Ishikawa (cell line): ENCODE data around the gene FOXC1.

Experiments used
- CEBPB ChIP-seq: IDR thresholded peaks from 2 replicates; pipeline ENCODE4 v1.6.1; 2012
- CREB1 ChIP-seq: IDR thresholded peaks from 2 replicates; pipeline ENCODE4 v1.6.1; 2012; ENCODE audit warnings: low read depth
- EGR1 ChIP-seq: IDR thresholded peaks from 2 replicates; pipeline ENCODE4 v1.6.1; 2012
- EP300 ChIP-seq: IDR thresholded peaks from 2 replicates; pipeline ENCODE4 v1.6.1; 2012; ENCODE audit warnings: borderline replicate concordance
- FOXM1 ChIP-seq: IDR thresholded peaks from 2 replicates; pipeline ENCODE4 v1.6.1; 2012; ENCODE audit warnings: low read depth, borderline replicate concordance
- NFIC ChIP-seq: IDR thresholded peaks from 2 replicates; pipeline ENCODE4 v1.6.1; 2012
- RAD21 ChIP-seq: IDR thresholded peaks from 2 replicates; pipeline ENCODE4 v1.6.1; 2012; ENCODE audit warnings: low read depth
- TAF1 ChIP-seq: IDR thresholded peaks from 2 replicates; pipeline ENCODE4 v1.6.1; 2012; ENCODE audit warnings: low read depth, mild to moderate bottlenecking
- TCF12 ChIP-seq: IDR thresholded peaks from 2 replicates; pipeline ENCODE4 v1.6.1; 2012; ENCODE audit warnings: low read depth
- TEAD4 ChIP-seq: IDR thresholded peaks from 2 replicates; pipeline ENCODE4 v1.6.1; 2012
- YY1 ChIP-seq: IDR thresholded peaks from 2 replicates; pipeline ENCODE4 v1.6.1; 2012; ENCODE audit warnings: low read depth
- ZBTB7A ChIP-seq: IDR thresholded peaks from 2 replicates; pipeline ENCODE4 v1.6.1; 2012; ENCODE audit warnings: low read depth
- TF ChIP-seq, protein P1 (sequence below): IDR thresholded peaks from 2 replicates; pipeline ENCODE4 v1.6.1; 2012
- TF ChIP-seq, protein P2 (sequence below): IDR thresholded peaks from 2 replicates; pipeline ENCODE4 v1.6.1; 2012
- TF ChIP-seq, protein P3 (sequence below): IDR thresholded peaks from 2 replicates; pipeline ENCODE4 v1.6.1; 2012; ENCODE audit warnings: low read depth, mild to moderate bottlenecking

Gene FOXC1

DNA sequence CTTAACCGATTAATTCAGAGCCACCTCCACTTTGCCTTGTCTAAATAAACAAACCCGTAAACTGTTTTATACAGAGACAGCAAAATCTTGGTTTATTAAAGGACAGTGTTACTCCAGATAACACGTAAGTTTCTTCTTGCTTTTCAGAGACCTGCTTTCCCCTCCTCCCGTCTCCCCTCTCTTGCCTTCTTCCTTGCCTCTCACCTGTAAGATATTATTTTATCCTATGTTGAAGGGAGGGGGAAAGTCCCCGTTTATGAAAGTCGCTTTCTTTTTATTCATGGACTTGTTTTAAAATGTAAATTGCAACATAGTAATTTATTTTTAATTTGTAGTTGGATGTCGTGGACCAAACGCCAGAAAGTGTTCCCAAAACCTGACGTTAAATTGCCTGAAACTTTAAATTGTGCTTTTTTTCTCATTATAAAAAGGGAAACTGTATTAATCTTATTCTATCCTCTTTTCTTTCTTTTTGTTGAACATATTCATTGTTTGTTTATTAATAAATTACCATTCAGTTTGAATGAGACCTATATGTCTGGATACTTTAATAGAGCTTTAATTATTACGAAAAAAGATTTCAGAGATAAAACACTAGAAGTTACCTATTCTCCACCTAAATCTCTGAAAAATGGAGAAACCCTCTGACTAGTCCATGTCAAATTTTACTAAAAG lies 2.7 kb downstream of the FOXC1 start:
- TF ChIP-seq, protein P1, sequence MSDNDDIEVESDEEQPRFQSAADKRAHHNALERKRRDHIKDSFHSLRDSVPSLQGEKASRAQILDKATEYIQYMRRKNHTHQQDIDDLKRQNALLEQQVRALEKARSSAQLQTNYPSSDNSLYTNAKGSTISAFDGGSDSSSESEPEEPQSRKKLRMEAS = no peak
- TF ChIP-seq CREB1 = no peak
- no peak for TF ChIP-seq FOXM1
- TF ChIP-seq TAF1 = no peak
- TF ChIP-seq NFIC = no peak

DNA sequence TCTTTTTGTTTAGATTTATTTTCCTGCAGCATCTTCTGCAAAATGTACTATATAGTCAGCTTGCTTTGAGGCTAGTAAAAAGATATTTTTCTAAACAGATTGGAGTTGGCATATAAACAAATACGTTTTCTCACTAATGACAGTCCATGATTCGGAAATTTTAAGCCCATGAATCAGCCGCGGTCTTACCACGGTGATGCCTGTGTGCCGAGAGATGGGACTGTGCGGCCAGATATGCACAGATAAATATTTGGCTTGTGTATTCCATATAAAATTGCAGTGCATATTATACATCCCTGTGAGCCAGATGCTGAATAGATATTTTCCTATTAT lies 3.2 kb downstream of the FOXC1 start:
- TF ChIP-seq RAD21 (no peak), TCF12 (no peak), EP300 (no peak), TEAD4 (no peak), ZBTB7A (no peak), YY1 (no peak), FOXM1 (no peak), EGR1 (no peak), CEBPB (no peak), NFIC (no peak), CREB1 (no peak), TAF1 (no peak)
- TF ChIP-seq, protein P2, sequence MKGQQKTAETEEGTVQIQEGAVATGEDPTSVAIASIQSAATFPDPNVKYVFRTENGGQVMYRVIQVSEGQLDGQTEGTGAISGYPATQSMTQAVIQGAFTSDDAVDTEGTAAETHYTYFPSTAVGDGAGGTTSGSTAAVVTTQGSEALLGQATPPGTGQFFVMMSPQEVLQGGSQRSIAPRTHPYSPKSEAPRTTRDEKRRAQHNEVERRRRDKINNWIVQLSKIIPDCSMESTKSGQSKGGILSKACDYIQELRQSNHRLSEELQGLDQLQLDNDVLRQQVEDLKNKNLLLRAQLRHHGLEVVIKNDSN = no peak
- TF ChIP-seq, protein P1 = no peak
- TF ChIP-seq, protein P3, sequence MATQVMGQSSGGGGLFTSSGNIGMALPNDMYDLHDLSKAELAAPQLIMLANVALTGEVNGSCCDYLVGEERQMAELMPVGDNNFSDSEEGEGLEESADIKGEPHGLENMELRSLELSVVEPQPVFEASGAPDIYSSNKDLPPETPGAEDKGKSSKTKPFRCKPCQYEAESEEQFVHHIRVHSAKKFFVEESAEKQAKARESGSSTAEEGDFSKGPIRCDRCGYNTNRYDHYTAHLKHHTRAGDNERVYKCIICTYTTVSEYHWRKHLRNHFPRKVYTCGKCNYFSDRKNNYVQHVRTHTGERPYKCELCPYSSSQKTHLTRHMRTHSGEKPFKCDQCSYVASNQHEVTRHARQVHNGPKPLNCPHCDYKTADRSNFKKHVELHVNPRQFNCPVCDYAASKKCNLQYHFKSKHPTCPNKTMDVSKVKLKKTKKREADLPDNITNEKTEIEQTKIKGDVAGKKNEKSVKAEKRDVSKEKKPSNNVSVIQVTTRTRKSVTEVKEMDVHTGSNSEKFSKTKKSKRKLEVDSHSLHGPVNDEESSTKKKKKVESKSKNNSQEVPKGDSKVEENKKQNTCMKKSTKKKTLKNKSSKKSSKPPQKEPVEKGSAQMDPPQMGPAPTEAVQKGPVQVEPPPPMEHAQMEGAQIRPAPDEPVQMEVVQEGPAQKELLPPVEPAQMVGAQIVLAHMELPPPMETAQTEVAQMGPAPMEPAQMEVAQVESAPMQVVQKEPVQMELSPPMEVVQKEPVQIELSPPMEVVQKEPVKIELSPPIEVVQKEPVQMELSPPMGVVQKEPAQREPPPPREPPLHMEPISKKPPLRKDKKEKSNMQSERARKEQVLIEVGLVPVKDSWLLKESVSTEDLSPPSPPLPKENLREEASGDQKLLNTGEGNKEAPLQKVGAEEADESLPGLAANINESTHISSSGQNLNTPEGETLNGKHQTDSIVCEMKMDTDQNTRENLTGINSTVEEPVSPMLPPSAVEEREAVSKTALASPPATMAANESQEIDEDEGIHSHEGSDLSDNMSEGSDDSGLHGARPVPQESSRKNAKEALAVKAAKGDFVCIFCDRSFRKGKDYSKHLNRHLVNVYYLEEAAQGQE = no peak

DNA sequence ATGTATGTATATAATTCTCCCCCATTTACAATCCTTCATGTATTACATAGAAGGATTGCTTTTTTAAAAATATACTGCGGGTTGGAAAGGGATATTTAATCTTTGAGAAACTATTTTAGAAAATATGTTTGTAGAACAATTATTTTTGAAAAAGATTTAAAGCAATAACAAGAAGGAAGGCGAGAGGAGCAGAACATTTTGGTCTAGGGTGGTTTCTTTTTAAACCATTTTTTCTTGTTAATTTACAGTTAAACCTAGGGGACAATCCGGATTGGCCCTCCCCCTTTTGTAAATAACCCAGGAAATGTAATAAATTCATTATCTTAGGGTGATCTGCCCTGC lies 3.6 kb downstream of the FOXC1 start:
- TF ChIP-seq, protein P2 = no peak
- TF ChIP-seq EP300 (no peak), TCF12 (no peak), CREB1 (no peak), YY1 (no peak), NFIC (no peak), TEAD4 (no peak), FOXM1 (no peak), RAD21 (no peak), TAF1 (no peak), CEBPB (no peak), EGR1 (no peak), ZBTB7A (no peak)
- TF ChIP-seq, protein P1 = no peak
- TF ChIP-seq, protein P3 = no peak

- TF ChIP-seq FOXM1 (no peak), TEAD4 (no peak), CREB1 (no peak), TCF12 (no peak), EGR1 (no peak), ZBTB7A (no peak), YY1 (no peak)
- TF ChIP-seq, protein P3 = no peak
- TF ChIP-seq, protein P2 = no peak
These were observed 4.2 kb downstream of the FOXC1 start for GRCh38 chr6:1613688-1614447.
